Stimulated activated CD4-positive, alpha-beta T cell treated with anti-CD3 and anti-CD28 coated beads, Interleukin-12 subunit alpha, Interleukin-12 subunit beta, amount 100 ng/mL, for 24 hours (primary cell): ENCODE results near the gene LAMA3.
A peak's percentile ranks its signal among the peaks of the same experiment; 100 is the strongest.

Experiments used
- DNase-seq, 2 experiments: peaks; one replicate each; pipeline ENCODE4 v3.0.0-alpha.2; 2020; ENCODE audit warnings: low read depth in 2 of 2

LAMA3 gene

DNA sequence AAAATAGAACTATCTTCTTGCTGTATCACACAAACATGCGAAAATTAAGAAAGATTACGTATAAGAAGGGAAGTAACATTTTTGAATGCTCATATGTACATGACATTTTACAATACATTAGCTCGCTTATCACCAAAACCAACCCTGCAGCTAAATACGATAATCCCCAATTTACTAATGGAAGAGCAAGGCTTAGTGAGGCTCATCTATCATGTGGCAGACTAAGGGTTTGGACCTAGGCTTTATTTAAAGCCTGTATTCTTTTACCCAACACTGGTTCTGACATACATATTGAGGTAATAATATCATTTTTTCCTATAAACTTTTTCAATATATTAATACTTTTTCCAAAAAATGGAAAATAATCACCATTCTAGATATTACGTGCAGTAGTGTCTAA is 208.5 kb downstream of the LAMA3 start:
- DNase-seq = no peak

DNA sequence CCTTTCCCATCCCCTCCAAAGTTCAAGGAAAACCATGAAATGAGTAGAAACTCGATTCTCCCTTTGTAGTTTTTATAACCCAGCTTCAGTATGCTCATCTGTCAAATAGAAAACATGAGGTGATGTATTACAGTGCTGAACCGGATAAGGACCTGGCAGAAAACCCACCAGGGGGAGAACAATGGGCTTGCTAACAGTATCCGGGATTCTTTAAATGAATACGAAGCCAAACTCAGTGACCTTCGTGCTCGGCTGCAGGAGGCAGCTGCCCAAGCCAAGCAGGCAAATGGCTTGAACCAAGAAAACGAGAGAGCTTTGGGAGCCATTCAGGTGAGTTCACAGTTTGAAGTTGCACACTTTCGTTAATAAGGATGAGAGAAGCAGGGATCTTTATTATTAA is 211.7 kb downstream of the LAMA3 start:
- DNase-seq = no peak

DNA sequence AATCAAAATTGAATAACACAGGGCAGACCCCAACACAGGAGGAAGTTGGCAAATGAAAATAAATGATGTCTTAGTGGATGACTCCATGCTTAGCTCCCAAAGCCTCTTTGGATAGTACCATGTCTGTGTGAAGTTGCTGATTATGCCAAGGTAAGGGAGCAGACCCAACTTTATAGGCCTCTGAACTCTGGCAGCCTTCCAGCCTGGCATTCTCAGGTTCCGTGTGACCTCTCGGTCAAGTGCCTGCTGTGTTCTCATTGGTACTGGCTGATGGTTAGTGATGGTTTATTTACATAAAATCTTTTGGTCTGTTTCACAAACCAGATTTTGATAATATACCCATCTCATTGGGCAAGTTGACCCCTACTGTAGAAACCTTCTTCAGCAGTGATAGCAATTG is 213.1 kb downstream of the LAMA3 start:
- no peak for DNase-seq

DNA sequence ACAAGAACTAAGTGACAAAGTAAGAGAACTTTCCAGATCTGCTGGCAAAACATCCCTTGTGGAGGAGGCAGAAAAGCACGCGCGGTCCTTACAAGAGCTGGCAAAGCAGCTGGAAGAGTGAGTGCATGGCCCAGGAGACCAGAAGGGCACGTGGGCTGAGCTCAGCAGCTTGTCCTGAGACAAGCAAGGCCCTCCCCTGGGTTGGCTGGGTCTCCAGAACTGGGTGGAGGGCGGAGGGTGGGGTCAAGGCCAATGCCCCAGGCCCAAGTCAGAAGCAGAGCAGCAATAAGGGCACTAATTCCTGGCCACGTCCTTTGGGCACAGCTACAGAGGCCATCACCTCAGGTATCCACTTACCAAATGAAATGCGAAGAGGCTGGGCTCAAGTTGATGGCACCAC is 214.7 kb downstream of the LAMA3 start:
- no peak for DNase-seq

DNA sequence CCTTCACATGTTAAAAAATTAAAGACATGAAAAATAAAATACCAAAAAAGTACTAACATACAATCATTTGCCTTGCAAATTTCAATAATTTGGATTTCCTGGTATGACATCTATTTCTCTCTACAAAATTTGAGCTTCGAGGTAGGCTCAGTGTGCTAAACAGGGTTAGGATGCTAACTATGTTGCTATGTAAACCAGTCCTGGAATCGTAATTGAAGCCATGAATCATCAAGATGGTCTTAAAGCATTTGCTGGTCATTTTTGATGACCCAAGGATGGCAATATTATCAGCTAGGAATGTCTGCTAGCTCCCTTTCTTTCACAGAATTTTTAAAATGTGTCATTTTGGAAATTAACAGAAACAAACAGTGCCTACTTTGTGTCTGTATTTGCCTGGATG is 217.4 kb downstream of the LAMA3 start:
- DNase-seq = no peak

DNA sequence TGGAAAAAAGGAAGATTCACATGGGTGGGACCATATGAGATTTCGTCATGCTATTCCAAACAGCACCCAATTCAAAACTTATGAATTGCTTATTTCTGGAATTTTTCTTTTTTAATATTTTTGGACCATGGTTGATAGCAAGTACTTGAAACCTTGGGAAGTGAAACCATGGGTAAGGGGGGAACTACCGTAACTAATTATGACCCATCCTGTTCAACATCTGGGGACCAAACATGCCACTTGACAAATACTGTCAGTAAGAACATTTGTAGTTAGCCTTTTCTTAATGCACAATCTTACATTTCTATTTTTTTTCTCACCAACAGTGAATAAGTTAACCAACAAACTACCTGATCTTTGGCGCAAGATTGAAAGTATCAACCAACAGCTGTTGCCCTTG is 219.6 kb downstream of the LAMA3 start:
- no peak for DNase-seq

GRCh38 chr18:23910032-23910431 is 220.8 kb downstream of the LAMA3 start:
- DNase-seq = no peak

DNA sequence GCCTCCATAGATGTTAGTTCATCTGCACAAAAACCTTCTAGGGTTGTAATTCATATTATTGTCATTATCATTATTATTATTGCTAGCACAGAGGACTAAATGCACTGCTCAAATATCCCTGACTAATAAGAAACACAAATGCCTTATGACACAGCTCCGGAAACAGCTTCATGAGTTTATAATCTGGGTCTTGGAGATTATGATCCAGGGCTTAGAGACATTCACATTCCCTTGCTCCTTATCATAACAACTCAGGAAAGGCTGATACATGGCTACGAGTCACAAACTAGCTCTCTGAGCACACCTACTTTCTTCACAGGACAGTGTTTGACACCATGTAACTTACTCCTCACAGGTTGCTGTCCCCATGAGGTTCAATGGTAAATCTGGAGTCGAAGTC is 223.1 kb downstream of the LAMA3 start:
- DNase-seq = no peak

DNA sequence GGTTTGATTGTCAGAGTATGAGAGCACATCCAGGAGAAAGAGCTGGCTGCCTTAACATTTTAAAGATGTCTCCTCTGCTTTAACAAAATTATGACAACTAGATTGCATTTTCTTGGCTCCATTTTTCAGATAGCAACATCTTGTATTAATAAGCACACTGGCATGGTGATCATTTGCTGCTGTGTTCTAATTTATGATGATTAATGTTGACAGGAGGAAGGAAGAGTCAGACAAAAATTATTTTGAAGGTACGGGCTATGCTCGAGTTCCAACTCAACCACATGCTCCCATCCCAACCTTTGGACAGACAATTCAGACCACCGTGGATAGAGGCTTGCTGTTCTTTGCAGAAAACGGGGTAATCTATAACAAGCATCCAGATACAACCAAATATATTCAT is 227.1 kb downstream of the LAMA3 start:
- no peak for DNase-seq

- DNase-seq = peak; percentile 49 to 80
These were observed 229.3 kb downstream of the LAMA3 start for GRCh38 chr18:23918395-23919032.

DNA sequence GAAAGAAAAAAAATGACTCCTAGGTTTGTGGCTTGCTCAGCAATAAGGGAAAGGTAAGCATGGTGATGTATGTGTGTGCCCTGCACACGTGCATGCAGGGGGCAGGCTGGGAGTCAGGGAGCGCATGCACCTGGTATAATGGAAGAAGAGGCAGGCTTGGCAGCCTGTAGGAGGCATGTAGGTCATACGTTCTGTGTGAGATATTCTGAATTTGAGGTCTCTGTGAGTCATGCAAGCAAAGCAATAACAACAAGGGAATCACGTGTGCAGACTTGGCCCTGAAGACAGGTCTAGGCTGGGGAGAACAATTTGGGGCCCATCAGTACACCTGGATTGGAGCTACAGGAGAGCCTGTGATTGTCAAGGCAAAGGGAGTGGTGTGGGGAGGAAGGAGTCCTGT is 230.8 kb downstream of the LAMA3 start:
- no peak for DNase-seq

DNA sequence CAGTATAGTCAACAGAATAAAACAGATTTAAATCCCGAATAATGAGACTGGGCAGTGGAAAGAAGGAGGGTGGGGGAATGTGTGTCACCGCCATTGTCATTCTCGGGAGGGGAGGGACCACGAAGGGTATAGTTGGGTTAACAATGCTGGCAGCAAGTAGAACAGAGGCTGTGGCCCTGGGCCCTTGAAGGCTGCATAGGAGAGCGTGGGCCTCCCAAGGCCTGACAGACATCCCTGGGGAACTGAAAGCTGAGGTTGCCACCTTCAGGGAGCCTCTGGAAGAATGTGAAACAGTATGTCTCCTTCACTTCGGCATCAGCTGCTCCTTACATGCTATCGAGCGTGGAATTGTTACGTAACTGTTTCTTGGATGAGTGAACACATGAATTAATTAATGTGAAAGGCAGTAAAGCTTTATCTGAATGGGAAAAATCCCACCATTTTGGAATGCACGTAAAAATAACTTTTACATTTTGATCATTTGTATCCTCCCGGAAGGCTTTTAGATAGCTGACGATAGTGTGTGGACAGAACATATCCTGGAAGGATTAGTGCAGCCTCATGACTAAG is 232.5 kb downstream of the LAMA3 start:
- DNase-seq = no peak

DNA sequence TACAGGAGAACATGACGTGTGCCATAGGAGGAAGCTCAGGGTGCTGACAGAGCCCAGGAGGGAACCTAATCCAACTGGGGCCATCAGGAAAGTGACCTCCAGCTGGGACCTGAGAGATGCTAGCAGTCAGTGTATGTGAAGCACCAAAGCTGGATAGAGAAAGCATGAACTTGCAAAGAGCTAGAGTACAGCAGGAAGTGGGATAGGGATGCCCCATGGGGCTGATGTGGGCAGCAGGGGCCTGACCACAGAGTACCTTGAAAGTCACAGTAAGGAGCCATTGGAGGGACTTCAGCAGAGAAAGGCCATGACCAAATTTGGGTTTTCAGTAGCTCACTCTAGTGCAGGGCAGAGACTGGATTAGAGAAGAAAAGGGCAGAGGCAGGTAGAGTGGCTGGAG is 233.7 kb downstream of the LAMA3 start:
- no peak for DNase-seq

DNA sequence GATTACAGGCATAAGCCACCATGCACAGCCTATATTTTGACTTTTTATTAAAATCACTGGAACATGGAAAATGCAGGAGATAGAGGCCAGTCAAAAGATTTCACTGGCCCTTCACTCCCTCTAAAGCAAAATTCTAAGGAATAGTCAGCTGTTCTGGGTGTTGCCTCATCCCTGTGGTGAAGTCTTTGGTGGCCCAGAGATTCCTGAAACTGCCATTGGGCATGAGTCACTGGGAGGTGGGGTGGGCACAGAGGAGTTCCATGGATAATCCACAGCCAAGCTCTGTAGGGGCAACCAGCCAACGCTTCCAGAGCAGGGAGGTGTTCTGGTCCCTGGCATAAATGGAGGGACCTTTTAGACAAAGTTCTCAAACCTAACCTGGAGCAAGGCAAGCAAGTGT is 235.6 kb downstream of the LAMA3 start:
- no peak for DNase-seq

- no peak for DNase-seq
These were observed 237.3 kb downstream of the LAMA3 start for GRCh38 chr18:23926571-23926970.

- no peak for DNase-seq
These were observed 238.8 kb downstream of the LAMA3 start for GRCh38 chr18:23927821-23928746.

GRCh38 chr18:23929362-23929930 is 240.2 kb downstream of the LAMA3 start:
- DNase-seq = no peak

DNA sequence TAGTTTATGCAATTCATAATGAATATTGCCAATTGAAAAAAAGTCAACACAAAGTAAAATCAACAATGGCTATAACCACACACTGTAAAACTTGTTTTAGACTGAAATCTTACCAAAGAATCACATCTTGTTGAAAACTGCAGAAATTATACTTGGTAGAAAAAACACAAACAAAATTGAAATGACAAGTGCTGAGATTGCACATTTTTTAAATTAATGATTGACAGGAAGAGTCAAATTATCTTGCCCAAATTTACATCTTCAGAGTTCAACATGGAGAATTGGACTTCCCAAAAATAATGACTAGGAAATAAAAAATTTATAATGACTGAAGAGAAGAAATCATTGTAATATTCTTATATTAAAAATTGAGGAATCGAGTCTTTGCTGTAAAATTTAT is 240.7 kb downstream of the LAMA3 start:
- no peak for DNase-seq

- DNase-seq = no peak
These were observed 243.3 kb downstream of the LAMA3 start for GRCh38 chr18:23932385-23933067.

- DNase-seq = no peak
These were observed 244.2 kb downstream of the LAMA3 start for GRCh38 chr18:23933407-23933806.

- DNase-seq = no peak
These were observed 245.0 kb downstream of the LAMA3 start for GRCh38 chr18:23934252-23934651.

DNA sequence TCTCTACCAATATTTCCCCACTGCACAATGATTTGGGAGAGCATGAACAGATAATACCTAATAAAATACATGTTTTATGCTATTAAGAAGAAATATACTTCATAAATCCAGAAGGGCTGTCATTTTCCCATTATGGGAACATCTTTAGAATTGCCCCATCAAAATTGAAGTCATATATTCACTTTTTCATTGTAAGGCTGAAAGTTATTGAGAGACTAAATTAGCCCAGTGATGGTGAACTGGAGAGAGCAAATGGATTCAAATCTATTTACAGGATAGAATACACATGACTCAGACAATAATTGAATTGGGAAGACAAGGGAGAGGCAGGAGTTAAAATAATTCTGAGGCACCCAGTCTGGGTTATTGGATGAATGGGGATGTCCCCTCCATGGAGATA is 245.6 kb downstream of the LAMA3 start:
- no peak for DNase-seq
